Right renal cortex interstitium (tissue), 3 donors: Measurements from ENCODE around the gene GRB10. TPM values are rescaled to one million over a fixed set of nuclear protein-coding genes. Genes with fewer than 3 reads are reported as not detected.
"Not testable (repeated sequence)": the region's sequence is repeated elsewhere in the genome, so short reads cannot be mapped to it uniquely, and the experiment has no call there.

Experiments
- DNase-seq, 3 donors: peaks; one replicate each; pipeline ENCODE4 v3.0.0-alpha.2; 2013; ENCODE audit warnings: low read depth in 3 of 3, low spot score in 2 of 3
- polyA plus RNA-seq, 3 donors: library from polyadenylated mRNA; unstranded; fragments of 120-200 nt; gene quantifications; one replicate each; pipeline ENCODE4 v1.2.1, GENCODE V29; 2013; ENCODE audit not compliant: insufficient read length in 3 of 3

Gene GRB10
- polyA plus RNA-seq, 3 donors, result 25.4 to 33.5 (median 29.4) TPM

DNA sequence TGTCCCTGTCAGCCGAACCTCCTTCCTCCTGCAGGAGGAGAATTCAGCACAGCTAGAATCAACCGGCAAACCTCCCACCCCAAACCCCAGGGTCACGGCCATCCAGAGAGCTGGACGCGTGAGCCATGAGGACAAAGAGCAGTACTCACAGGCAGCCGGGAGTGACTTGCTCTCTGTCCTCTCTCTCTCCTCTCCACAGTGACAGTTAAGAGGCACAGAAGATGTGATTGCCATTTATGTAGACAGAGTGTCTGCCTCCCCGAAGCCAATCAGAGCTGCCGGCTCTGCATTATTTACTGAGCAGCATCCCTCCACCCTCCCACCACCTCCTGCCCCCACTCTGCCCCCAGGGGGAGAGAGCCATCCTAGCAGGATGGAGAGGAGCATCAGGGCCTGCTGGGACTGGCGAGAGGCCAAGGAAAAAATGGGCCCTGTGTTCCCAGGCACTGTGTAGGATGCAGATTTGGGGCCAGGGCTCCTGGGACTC, 221.8 kb downstream of the GRB10 start:
- DNase-seq, result no peak

GRCh38 chr7:50559881-50560280, 222.8 kb downstream of the GRB10 start:
- no peak for DNase-seq

- no peak for DNase-seq
Measured at GRCh38 chr7:50558294-50559053, 224.2 kb downstream of the GRB10 start.

GRCh38 chr7:50557099-50557498, 225.6 kb downstream of the GRB10 start:
- no peak for DNase-seq

DNA sequence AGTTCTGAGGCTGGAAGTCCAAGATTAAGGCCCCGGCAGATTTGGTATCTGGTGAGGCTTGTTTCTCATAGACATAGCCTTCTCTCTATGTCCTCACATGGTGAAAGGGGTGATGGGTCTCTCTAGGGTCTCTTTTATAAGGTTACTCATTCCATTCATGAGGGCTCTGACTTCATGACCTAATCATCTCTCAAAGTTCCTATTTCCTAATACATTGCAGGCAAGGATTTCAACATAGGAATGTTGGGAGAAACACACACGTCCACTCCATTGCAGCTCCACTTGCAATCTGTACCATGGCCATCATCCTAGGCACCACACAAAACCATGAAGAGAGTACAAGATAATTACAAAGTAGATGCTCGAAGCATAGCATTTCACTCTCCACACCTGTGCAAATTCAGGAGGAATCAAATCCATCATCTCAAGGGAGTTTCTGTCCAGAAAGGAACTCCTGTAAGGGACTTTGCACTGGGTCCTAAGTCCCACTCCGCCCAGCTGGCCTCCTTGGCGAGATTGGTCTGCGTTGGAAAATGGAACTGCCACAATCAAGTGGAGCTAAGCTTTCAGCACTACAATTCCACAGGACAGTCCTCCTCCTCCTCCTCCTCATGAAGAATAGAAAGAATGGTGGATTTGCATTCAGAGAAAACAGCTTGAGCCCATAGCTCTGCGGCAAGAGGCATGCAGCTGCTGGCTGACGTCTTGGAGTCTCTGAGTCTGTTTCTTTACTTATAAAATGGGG, 226.3 kb downstream of the GRB10 start:
- DNase-seq, result no peak

DNA sequence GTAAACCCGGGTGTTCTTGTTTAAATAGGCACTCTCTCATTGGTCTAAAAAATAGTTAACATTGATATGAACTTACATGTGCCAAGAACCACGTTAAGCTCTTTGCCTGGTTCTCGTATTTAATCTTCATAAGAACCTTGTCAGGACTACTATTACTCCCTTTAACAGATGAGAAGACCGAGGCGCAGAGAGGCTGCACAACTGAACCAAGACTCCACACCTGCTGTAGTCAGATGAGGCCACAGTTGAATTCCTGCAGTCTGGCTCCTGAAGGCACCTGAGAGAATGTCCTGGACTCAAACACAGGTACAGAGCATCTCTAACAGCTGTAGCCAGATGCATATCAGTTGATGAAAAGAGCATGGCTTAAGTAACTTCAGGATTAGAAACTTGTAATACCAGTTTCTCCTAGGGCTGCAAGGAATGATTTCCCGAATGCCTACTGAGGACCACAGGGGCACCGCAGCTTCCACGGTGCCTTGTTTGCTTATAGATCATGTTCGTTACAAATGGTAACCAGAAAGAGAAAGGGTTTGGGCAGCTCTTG, 227.0 kb downstream of the GRB10 start:
- DNase-seq, result no peak

DNA sequence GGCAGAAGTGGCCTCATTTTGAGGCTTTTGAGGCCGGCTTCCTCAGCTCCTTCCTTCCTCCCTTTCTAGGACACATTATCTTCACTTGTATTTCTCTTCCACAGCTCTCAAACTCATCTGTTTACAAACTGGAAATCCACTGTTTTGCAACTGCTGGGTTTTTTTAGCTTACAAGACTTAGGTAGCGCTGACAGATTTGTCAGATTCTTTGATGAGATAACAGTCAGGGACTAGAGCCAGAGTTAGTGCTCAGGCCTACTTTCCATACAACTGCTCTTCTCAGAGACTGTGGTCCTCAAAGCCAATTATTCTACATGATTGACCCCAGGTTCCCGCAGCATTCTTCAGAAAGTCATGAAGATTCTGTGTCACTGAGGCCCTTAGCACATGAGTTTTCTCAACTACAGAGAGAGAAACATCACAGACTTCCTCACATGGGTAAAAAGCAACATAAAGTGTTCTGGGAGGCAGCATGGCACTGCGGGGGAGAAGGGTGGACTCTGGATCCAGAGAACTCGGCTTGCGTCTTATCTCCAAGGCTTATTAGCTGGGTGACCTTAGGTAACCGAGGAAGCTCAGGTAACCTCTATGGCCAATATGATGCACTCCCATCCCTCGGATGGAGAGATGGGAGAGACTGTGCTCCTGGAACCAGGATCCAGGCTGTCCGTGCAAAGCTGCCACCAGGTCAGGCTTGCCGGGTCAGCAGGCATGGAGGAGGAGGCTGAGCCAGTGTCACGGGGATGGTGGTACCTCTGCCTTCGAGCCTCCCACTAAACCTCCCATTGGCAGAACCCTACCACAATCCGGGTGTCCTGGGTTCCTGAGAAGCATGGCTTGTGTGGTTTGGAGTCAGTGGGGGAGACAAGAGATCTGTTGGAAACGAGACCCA, 228.0 kb downstream of the GRB10 start:
- no peak for DNase-seq

DNA sequence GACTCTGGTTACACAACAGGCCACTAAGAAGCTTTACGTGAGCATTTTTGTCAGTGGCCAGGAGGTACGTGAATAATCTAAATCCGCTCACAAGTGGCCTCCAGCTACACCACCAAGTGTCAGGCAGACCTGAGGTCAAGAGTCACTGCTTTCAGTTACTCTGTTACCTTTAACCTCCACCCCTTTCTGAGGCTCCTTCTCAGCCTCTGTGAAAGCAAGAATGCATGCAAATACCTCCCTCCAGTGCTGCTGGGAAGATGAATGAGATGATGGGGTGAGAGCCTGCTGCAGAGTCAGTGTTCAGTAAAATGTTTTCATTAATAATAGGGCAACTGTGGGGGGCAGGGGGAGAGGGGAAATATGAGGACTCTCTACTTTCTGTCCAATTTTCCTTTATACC, 228.7 kb downstream of the GRB10 start:
- no peak for DNase-seq

- DNase-seq, result no peak
Measured at GRCh38 chr7:50552921-50553320, 229.8 kb downstream of the GRB10 start.

DNA sequence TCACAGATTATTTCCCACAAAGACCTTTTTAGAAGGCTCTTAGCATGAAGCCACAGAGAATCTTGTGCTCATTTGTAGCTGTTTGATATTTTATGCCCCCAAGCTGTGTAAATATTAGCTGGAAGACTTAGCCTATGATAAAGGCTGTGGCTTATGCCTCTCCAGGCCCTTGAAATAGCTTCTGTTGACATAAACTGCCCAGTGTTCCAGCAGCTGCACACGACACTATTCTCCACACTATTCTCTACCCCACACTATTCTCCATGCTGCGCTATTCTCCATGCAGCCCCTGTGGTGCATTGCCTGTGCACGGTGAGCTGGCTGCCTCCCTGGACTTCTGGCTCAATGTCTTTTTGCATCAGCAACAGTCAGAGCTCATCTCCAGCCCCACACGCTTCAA, 230.6 kb downstream of the GRB10 start:
- DNase-seq, result no peak

DNA sequence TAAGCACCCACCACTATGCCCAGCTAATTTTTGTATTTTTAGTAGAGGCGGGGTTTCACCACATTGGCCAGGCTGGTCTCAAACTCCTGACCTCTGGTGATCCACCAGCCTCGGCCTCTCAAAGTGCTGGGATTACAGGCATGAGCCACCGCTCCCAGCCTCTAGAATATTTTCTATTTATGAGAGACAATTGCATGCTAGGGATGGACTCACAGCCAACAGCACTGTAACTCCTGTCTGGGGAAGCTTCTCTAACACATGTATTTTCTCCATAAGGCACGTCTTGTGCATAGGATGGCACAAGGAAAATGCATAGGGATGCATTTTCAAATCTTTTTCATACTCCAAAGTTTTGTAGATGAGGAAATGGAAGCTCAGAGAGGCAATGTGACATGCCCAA, 237.1 kb downstream of the GRB10 start:
- not testable (repeated sequence) for DNase-seq

DNA sequence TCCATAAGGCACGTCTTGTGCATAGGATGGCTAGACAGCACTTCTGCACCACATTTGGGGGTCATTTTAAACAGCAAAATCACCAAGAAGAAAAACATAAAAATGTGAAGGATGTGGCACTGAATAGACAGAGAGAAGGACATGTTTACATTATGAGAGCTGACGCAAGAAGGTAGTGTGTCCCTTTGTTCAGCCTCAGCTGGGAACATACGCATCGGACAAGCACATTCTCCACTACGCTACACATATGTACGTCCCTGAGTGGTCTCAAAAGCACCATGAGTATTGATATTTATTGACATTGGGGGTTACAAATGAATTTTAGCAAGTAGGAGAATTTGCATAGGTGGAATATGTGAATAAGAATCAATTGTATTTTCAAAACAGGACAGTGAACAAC, 237.7 kb downstream of the GRB10 start:
- no peak for DNase-seq

DNA sequence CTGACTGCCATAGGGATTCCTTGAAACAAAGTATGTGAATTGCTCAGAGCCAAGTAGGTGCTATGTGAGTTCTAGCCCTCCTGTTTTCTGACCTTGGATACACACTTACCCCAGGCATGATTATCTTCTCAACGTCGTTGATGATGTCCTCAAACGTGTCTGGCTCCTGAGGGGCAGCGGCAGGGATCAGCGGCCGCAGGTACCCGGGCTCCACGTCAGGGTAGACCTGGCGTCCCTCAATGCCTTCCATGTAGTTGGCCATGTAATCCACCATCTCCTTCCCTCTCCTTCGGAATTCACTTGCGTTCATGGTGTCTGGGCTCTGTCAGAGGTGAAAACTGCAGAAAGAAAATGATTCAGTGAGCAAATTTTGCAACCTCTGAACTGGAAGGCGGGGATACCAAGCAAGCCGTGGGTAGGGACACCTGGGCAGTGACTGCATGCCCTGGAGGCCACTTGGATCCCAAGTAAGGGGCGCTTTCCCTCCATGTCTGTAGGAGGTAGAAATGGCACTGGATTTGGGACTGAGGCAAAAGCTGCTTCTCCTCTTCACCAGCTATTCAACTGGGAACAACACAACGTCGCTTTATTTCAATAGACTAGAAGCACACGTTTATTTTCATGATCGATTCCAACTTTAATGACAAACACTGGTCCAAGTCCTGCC, 238.8 kb downstream of the GRB10 start:
- no peak for DNase-seq

DNA sequence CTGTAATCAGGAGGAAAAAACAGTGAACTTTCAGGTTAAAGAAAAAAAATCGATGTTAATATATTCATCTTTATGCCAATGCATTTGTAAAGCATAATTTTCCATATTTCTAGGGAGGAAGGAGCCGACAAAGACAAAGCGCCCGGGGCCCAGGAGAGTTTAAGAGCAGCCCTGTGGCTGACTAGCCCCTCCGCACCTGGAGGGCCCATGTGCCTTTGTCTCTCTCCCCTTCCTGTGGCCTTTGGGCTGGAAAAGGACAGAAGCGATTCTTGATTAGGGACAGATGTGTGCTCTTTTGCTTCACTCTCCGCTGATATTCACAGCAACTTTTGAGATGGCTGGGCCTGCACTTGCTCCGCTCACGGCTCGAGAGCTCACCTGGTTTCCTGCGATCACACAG, 240.6 kb downstream of the GRB10 start:
- no peak for DNase-seq

GRCh38 chr7:50540785-50541579, 241.7 kb downstream of the GRB10 start:
- DNase-seq, result no peak
